Astrocyte (in vitro differentiated cells and primary cell): ENCODE measurements around the gene WFDC11. TPM values are rescaled to one million over a fixed set of nuclear protein-coding genes. Genes with fewer than 3 reads are reported as not detected.

ENCODE experiments used
- DNase-seq: peaks from one replicate; pipeline ENCODE4 v3.0.0-alpha.2; 2010; ENCODE audit warnings: low read depth
- FAIRE-seq: peaks from 2 replicates; lab custom pipeline; 2011; peaks lifted over from hg19 to GRCh38; lab: Jason Lieb, UNC
- H2AFZ ChIP-seq: 2 replicates; pipeline ENCODE4 v1.6.0; 2012; ENCODE audit warnings: low read depth, low read length, inconsistent platforms
- H3K27ac ChIP-seq: 2 replicates; pipeline ENCODE4 v1.5.1; 2011; ENCODE audit warnings: low read depth, low read length, inconsistent platforms
- H3K27me3 ChIP-seq: 2 replicates; pipeline ENCODE4 v1.6.0; 2011; ENCODE audit warnings: low read length, inconsistent platforms; ENCODE audit not compliant: insufficient read depth
- H3K36me3 ChIP-seq: 2 replicates; pipeline ENCODE4 v1.5.1; 2011; ENCODE audit warnings: low read length, inconsistent platforms; ENCODE audit not compliant: insufficient read depth
- H3K4me1 ChIP-seq: 2 replicates; pipeline ENCODE4 v1.5.1; 2011; ENCODE audit warnings: low read length, inconsistent platforms; ENCODE audit not compliant: insufficient read depth
- H3K4me2 ChIP-seq: 2 replicates; pipeline ENCODE4 v1.6.0; 2012; ENCODE audit warnings: low read length, inconsistent platforms
- H3K4me3 ChIP-seq: 2 replicates; pipeline ENCODE4 v1.5.1; 2011; ENCODE audit warnings: low read depth, mild to moderate bottlenecking, low read length, inconsistent platforms; ENCODE audit not compliant: insufficient read depth
- H3K79me2 ChIP-seq: 2 replicates; pipeline ENCODE4 v1.6.0; 2012; ENCODE audit warnings: mild to moderate bottlenecking, low read length, inconsistent platforms; ENCODE audit not compliant: insufficient read depth
- H3K9ac ChIP-seq: 2 replicates; pipeline ENCODE4 v1.6.0; 2012; ENCODE audit warnings: mild to moderate bottlenecking, low read length, inconsistent platforms
- H3K9me3 ChIP-seq: 2 replicates; pipeline ENCODE4 v1.5.1; 2012; ENCODE audit warnings: low read depth, mild to moderate bottlenecking, low read length, inconsistent platforms; ENCODE audit not compliant: insufficient read depth
- H4K20me1 ChIP-seq: 2 replicates; pipeline ENCODE4 v1.6.0; 2012; ENCODE audit warnings: low read length, inconsistent platforms; ENCODE audit not compliant: insufficient read depth
- H3K27ac Mint-ChIP-seq: one replicate; pipeline ENCODE4 v1.8.0; 2021; ENCODE audit warnings: mild to moderate bottlenecking, mixed read lengths; ENCODE audit not compliant: unreplicated experiment
- H3K27me3 Mint-ChIP-seq: one replicate; pipeline ENCODE4 v1.8.0; 2021; ENCODE audit warnings: low read depth, mixed read lengths; ENCODE audit not compliant: unreplicated experiment
- H3K36me3 Mint-ChIP-seq: one replicate; pipeline ENCODE4 v1.8.0; 2021; ENCODE audit warnings: low read depth, mixed read lengths; ENCODE audit not compliant: unreplicated experiment
- H3K4me1 Mint-ChIP-seq: one replicate; pipeline ENCODE4 v1.8.0; 2021; ENCODE audit warnings: low read depth, mixed read lengths; ENCODE audit not compliant: unreplicated experiment
- H3K4me3 Mint-ChIP-seq: one replicate; pipeline ENCODE4 v1.8.0; 2021; ENCODE audit warnings: mild to moderate bottlenecking, moderate library complexity, mixed read lengths; ENCODE audit not compliant: unreplicated experiment
- H3K9me3 Mint-ChIP-seq: one replicate; pipeline ENCODE4 v1.8.0; 2021; ENCODE audit warnings: mild to moderate bottlenecking, mixed read lengths; ENCODE audit not compliant: unreplicated experiment
- CTCF ChIP-seq: IDR thresholded peaks from 2 replicates; pipeline ENCODE4 v1.5.1; 2011; ENCODE audit warnings: low read depth, mild to moderate bottlenecking, inconsistent platforms, low read length, moderate library complexity; ENCODE audit not compliant: insufficient read depth
- EZH2 ChIP-seq: IDR thresholded peaks from 2 replicates; pipeline ENCODE4 v1.6.1; 2012; ENCODE audit warnings: mild to moderate bottlenecking, low read length, inconsistent platforms; ENCODE audit not compliant: insufficient read depth
- total RNA-seq: library from RNA; stranded (reverse); gene quantifications from 2 replicates; pipeline ENCODE4 v1.2.1, GENCODE V29; 2021

Gene WFDC11
- total RNA-seq, 1 donor from 2014 or later: not detected

DNA sequence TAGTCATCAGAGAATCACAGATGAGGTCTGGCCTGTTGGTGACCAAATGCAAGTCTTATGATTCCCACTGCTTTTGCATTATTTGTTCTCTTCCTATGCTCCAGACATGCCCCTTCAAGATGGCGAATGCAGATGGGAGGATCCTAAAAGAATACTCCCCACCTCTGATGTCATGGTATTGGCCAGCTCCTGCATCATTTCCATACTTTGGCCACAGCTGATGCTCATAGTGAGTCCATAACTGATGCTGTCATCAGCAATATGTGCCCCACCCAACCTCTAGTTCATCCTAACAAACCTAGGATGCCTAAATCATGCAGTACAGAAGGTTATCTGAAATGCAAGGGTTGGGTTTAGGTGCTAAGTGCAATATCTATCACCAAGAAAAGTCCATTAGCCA is 33.5 kb downstream of the WFDC11 start:
- Histone ChIP-seq H2AFZ (no peak overlapping the region), H4K20me1 (no peaks in the 10 kb centered on the region), H3K36me3 (no peaks in the 10 kb centered on the region), H3K27ac (no peak overlapping the region), H3K9me3 (no peaks in the 10 kb centered on the region), H3K9ac (no peak overlapping the region), H3K79me2 (no peaks in the 10 kb centered on the region), H3K4me2 (no peak overlapping the region), H3K27me3 (no peaks in the 10 kb centered on the region), H3K4me1 (no peaks in the 10 kb centered on the region), H3K4me3 (no peak overlapping the region)
- no peaks in the 10 kb centered on the region for H3K36me3 Mint-ChIP-seq
- H3K9me3 Mint-ChIP-seq: peaks cover 4% of the 10 kb centered on the region
- FAIRE-seq: no peak
- H3K4me3 Mint-ChIP-seq: no peak overlapping the region
- no peak overlapping the region for H3K27ac Mint-ChIP-seq
- no peak for TF ChIP-seq CTCF
- no peak for TF ChIP-seq EZH2
- H3K4me1 Mint-ChIP-seq: no peaks in the 10 kb centered on the region
- peaks cover 8% of the 10 kb centered on the region for H3K27me3 Mint-ChIP-seq
- DNase-seq: no peak

DNA sequence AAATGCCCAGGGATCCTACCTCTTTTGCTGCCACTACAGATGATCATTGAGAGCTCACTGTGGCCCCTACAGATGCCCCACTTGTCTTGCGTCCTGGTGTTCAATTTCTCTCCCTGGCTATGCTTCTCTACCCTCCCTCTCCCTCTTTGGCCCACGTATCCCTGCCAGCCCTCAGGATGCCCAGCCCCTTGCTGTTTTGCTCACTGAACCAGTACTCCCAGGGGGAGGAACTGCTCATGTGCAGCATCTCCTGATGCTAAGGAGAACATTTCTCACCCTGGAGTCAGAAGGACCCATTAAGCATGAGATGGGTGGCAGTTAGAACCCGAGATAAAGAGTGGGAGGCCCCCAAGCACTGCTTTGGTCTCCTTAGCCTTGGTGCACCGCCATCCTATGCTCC is 38.9 kb downstream of the WFDC11 start, which contains the start of gene WFDC9:
Gene WFDC9, minus strand, starts transcription at position 101 of the 400 bp plus-strand sequence. CDS start 21,103 bp downstream, outside the sequence.
- Histone ChIP-seq H2AFZ (no peak within 1 kb of the TSS), H3K4me3 (no peak within 1 kb of the TSS), H3K36me3 (no peaks in the 10 kb centered on the region), H4K20me1 (no peaks in the 10 kb centered on the region), H3K4me1 (no peaks in the 10 kb centered on the region), H3K79me2 (no peaks in the 10 kb centered on the region), H3K9ac (no peak within 1 kb of the TSS), H3K27ac (no peak within 1 kb of the TSS), H3K9me3 (no peaks in the 10 kb centered on the region), H3K4me2 (no peak within 1 kb of the TSS), H3K27me3 (no peaks in the 10 kb centered on the region)
- Mint-ChIP-seq H3K9me3 (no peaks in the 10 kb centered on the region), H3K4me1 (peaks cover 6% of the 10 kb centered on the region), H3K4me3 (no peak within 1 kb of the TSS), H3K27ac (peak within 1 kb of the TSS; percentile 55), H3K27me3 (peaks cover 12% of the 10 kb centered on the region), H3K36me3 (no peaks in the 10 kb centered on the region)
- DNase-seq: no peak
- no peak for TF ChIP-seq CTCF
- TF ChIP-seq EZH2: no peak
- FAIRE-seq: no peak

DNA sequence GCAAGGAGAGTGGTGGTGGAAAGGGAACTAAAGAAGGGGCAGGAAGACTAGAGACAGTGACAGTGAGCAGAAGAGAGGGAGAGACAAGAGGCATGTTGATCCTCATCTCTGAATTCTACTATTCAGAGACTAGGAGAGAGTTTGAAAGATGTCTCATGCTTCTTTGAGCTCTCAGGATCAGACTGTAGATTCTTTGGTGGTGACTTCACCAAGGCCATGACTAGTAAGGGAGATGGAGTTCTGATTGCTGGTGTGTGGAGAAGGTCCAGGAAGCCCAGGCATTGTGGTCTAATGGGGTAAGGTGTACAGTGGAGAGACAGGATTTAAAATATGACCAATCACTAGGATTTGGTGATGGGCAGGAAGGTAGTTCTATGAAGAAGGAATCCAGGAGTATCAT is 39.7 kb downstream of the WFDC11 start:
- Mint-ChIP-seq H3K9me3 (no peaks in the 10 kb centered on the region), H3K27me3 (peaks cover 12% of the 10 kb centered on the region), H3K27ac (peak overlapping the region; percentile 55)

More for the DNA sequence above, 39.7 kb downstream of the WFDC11 start:
- no peak for TF ChIP-seq CTCF
- no peak for TF ChIP-seq EZH2
- H3K27ac ChIP-seq: no peak overlapping the region
- Mint-ChIP-seq H3K36me3 (no peaks in the 10 kb centered on the region), H3K4me1 (peaks cover 6% of the 10 kb centered on the region), H3K4me3 (no peak overlapping the region)
- no peak overlapping the region for H3K4me2 ChIP-seq
- no peaks in the 10 kb centered on the region for H3K79me2 ChIP-seq
- no peak overlapping the region for H2AFZ ChIP-seq
- DNase-seq (no peak), FAIRE-seq (no peak)
- no peak overlapping the region for H3K4me3 ChIP-seq
- H3K9me3 ChIP-seq: no peaks in the 10 kb centered on the region
- no peaks in the 10 kb centered on the region for H3K36me3 ChIP-seq
- H3K4me1 ChIP-seq: no peaks in the 10 kb centered on the region
- no peak overlapping the region for H3K9ac ChIP-seq
- H4K20me1 ChIP-seq: no peaks in the 10 kb centered on the region
- H3K27me3 ChIP-seq: no peaks in the 10 kb centered on the region
